ENCODE results near the gene F2.
A peak's percentile ranks its signal among the peaks of the same experiment; 100 is the strongest.

Gene F2

DNA sequence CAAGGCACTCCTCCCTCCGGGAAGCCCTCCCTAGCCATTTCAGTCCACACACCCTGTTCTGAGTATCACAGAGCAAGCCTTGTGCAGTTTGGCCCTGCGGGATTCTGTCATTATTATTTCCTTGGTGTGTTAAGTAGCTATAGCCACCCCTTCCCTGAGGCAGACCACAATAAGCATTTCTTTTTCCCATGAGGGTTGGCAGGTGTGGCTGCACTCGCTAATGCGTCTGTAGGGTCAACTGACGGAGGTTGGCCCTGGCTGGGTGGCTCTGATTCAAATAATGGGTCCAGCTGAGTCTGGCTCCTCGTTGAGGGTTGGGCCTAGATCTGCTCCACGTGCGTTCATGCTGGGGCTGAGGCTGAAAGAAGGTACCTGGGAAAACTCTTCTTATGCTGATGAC is 5.1 kb downstream of the F2 start:
- TF ChIP-seq Cebpa-rat (IDR thresholded peaks at IDR 0.05): no peak
- Histone ChIP-seq H3K27me3 (no peaks in the 10 kb centered on the region), H3K4me2 (peak overlapping the region; percentile 60), H3K9me3 (no peaks in the 10 kb centered on the region), H4K20me1 (no peaks in the 10 kb centered on the region), H3K27ac (0 out of 2 replicates have a peak overlapping the region, but pooled peaks have one; percentile 2), H3K36me3 (no peaks in the 10 kb centered on the region), H3K4me1 (peaks cover 11% of the 10 kb centered on the region), H3K4me3 (no peak overlapping the region), H3K9ac (peak overlapping the region; percentile 33; the same call in 1 of the 2 replicates)

DNA sequence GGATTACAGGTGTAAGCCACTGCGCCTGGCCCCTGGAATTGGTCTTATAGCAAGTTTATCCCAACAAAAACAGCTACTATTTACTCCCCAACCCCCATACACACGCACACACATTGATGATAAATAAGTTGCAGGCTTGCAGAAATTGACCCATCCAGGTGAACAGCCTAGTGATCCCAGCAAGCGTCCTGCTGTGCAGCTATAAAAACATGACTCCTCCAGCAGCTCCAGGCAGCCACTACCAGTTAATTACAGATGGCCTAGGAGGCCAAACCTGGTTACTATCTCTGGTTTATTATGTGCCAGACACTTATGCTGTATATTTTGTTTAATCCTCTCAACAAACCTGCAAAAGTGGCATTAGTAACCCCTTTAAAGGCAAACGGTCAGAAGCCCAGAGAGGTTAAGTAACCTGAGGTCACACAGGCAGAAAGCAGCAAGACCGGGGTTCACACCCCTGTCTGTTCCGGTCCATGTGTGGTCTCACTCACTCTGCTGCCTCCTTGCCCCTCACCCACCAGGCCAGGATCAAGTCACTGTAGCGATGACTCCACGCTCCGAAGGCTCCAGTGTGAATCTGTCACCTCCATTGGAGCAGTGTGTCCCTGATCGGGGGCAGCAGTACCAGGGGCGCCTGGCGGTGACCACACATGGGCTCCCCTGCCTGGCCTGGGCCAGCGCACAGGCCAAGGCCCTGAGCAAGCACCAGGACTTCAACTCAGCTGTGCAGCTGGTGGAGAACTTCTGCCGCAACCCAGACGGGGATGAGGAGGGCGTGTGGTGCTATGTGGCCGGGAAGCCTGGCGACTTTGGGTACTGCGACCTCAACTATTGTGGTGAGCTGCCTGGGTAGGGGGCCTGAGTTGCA is 6.6 kb downstream of the F2 start:
- H4K20me1 ChIP-seq: no peaks in the 10 kb centered on the region
- no peaks in the 10 kb centered on the region for H3K27me3 ChIP-seq
- H3K9me3 ChIP-seq: no peaks in the 10 kb centered on the region
- no peak for TF ChIP-seq Cebpa-rat (IDR thresholded peaks at IDR 0.05)
- H3K4me3 ChIP-seq: no peak overlapping the region
- H3K4me1 ChIP-seq: peaks cover 11% of the 10 kb centered on the region
- no peak overlapping the region for H3K4me2 ChIP-seq
- H3K27ac ChIP-seq: no peak overlapping the region
- H3K9ac ChIP-seq: no peak overlapping the region
- no peaks in the 10 kb centered on the region for H3K36me3 ChIP-seq

- Histone ChIP-seq H3K27ac (no peak overlapping the region), H3K27me3 (no peaks in the 10 kb centered on the region), H3K36me3 (no peaks in the 10 kb centered on the region), H3K9me3 (no peaks in the 10 kb centered on the region), H3K4me1 (peaks cover 11% of the 10 kb centered on the region), H3K4me3 (no peak overlapping the region), H4K20me1 (no peaks in the 10 kb centered on the region), H3K9ac (no peak overlapping the region), H3K4me2 (no peak overlapping the region)
- TF ChIP-seq Cebpa-rat (IDR thresholded peaks at IDR 0.05): no peak
These were observed 7.3 kb downstream of the F2 start for GRCh38 chr11:46726206-46726862.

DNA sequence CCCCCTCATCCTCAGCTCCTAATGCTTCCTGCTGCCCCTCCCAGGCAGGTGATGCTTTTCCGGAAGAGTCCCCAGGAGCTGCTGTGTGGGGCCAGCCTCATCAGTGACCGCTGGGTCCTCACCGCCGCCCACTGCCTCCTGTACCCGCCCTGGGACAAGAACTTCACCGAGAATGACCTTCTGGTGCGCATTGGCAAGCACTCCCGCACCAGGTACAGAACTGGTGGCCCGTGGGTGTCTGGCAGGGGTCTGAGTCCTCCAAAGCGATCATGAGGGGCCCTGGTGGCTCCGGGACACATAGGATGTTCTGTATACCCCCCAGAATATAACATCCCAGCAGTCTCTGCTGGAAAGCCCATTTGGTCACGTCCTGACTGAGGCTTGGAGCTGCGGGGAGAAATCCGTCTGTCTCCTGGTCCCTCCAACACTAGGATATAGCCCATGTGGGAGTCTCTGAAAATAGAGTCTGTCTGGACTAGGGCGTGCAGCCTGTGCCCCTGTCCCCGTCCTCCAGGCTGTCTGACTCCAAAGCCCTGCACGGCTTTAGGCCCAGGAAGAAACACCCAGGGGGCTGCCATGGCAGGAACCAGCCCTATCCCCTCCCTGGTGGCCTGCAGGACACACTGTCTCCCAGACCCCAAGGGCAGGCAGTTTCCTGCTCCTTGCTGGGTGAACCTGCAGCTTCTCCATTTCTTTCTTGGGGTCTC is 9.1 kb downstream of the F2 start:
- Histone ChIP-seq H3K9ac (no peak overlapping the region), H3K9me3 (no peaks in the 10 kb centered on the region), H3K4me3 (no peak overlapping the region), H4K20me1 (no peaks in the 10 kb centered on the region), H3K4me2 (no peak overlapping the region), H3K36me3 (no peaks in the 10 kb centered on the region), H3K27ac (no peak overlapping the region), H3K4me1 (peaks cover 11% of the 10 kb centered on the region), H3K27me3 (no peaks in the 10 kb centered on the region)
- TF ChIP-seq Cebpa-rat (IDR thresholded peaks at IDR 0.05): no peak

- H3K9ac ChIP-seq: no peak overlapping the region
- H3K27me3 ChIP-seq: no peaks in the 10 kb centered on the region
- H3K4me2 ChIP-seq: no peak overlapping the region
- no peak overlapping the region for H3K4me3 ChIP-seq
- H3K4me1 ChIP-seq: peaks cover 9% of the 10 kb centered on the region
- no peaks in the 10 kb centered on the region for H3K9me3 ChIP-seq
- H3K27ac ChIP-seq: no peak overlapping the region
- TF ChIP-seq Cebpa-rat (IDR thresholded peaks at IDR 0.05): no peak
- no peaks in the 10 kb centered on the region for H3K36me3 ChIP-seq
- no peaks in the 10 kb centered on the region for H4K20me1 ChIP-seq
These were observed 9.6 kb downstream of the F2 start for GRCh38 chr11:46728659-46729040.

DNA sequence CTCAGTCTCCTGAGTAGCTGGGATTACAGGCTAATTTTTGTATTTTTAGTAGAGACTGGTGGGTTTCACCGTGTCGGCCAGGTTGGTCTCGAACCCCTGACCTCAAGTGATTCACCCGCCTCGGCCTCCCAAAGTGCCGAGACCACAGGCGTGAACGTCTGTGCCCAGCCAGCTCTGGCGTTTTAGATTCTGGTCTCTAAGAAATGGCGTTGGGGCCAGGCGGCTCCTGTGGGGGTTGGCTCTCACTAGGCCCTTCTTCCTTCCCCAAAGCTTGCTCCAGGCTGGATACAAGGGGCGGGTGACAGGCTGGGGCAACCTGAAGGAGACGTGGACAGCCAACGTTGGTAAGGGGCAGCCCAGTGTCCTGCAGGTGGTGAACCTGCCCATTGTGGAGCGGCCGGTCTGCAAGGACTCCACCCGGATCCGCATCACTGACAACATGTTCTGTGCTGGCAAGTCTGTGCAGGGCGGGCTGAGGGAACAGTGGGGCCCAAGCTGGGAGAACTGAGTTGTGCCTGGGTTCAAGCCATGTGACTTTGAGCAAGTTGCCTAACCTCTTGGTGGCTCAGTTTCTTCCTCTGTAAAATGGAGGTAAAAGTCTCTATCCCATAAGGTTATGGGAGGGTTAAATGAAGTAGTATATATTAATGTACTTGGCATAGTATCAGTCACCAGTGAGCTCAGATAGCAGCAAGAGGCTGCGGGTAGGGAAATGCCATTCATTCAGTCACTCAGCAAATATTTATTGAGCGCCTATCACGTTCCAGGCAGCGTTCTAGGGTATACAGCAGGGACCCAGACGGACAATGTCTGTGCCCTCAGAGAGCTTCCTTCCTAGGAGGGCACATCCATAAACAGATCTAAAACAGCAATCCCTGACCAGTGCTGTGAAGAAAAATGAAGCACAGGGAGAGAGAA is 10.4 kb downstream of the F2 start:
- TF ChIP-seq Cebpa-rat (IDR thresholded peaks at IDR 0.05): no peak
- H3K36me3 ChIP-seq: no peaks in the 10 kb centered on the region
- no peak overlapping the region for H3K4me2 ChIP-seq
- H3K27me3 ChIP-seq: no peaks in the 10 kb centered on the region
- H3K4me1 ChIP-seq: peaks cover 2% of the 10 kb centered on the region
- H3K27ac ChIP-seq: no peak overlapping the region
- no peak overlapping the region for H3K4me3 ChIP-seq
- no peak overlapping the region for H3K9ac ChIP-seq
- no peaks in the 10 kb centered on the region for H3K9me3 ChIP-seq
- no peaks in the 10 kb centered on the region for H4K20me1 ChIP-seq

DNA sequence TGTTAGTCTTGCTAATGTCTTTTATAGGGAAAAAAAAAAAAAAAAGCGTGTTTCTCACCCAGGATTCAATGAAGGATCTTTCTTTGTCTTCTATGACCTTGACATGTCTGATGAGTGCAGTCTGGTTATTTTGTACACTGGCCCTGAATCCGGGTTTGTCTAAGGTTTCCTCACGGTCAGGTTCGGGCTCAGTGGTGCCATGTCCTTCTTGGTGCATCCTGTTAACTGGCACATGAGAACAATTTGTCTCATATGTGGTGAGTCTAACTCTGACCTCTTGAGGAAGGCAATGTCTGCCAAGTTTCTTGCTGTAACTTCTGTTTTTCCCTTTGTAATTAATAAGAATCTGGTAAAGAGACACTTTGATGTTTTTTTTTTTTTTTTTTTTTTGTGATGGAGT is 12.5 kb downstream of the F2 start:
- Histone ChIP-seq H3K4me2 (no peak overlapping the region), H3K4me3 (no peak overlapping the region), H3K9ac (no peak overlapping the region), H3K4me1 (no peaks in the 10 kb centered on the region), H4K20me1 (no peaks in the 10 kb centered on the region), H3K27ac (no peak overlapping the region), H3K9me3 (no peaks in the 10 kb centered on the region), H3K36me3 (no peaks in the 10 kb centered on the region), H3K27me3 (no peaks in the 10 kb centered on the region)
- no peak for TF ChIP-seq Cebpa-rat (IDR thresholded peaks at IDR 0.05)

GRCh38 chr11:46733234-46733633 is 14.2 kb downstream of the F2 start:
- Histone ChIP-seq H3K4me1 (no peaks in the 10 kb centered on the region), H3K27ac (no peak overlapping the region), H3K4me2 (no peak overlapping the region), H3K9ac (no peak overlapping the region), H3K9me3 (no peaks in the 10 kb centered on the region), H3K36me3 (no peaks in the 10 kb centered on the region), H3K4me3 (no peak overlapping the region), H3K27me3 (no peaks in the 10 kb centered on the region), H4K20me1 (no peaks in the 10 kb centered on the region)
- TF ChIP-seq Cebpa-rat (IDR thresholded peaks at IDR 0.05): no peak

- no peaks in the 10 kb centered on the region for H3K9me3 ChIP-seq
- H3K4me2 ChIP-seq: no peak overlapping the region
- TF ChIP-seq Cebpa-rat (IDR thresholded peaks at IDR 0.05): no peak
- no peaks in the 10 kb centered on the region for H4K20me1 ChIP-seq
- no peak overlapping the region for H3K27ac ChIP-seq
- H3K36me3 ChIP-seq: peaks cover 29% of the 10 kb centered on the region
- no peak overlapping the region for H3K4me3 ChIP-seq
- H3K27me3 ChIP-seq: no peaks in the 10 kb centered on the region
- H3K4me1 ChIP-seq: no peaks in the 10 kb centered on the region
- no peak overlapping the region for H3K9ac ChIP-seq
These were observed 17.1 kb downstream of the F2 start for GRCh38 chr11:46736146-46736545.
